Gastrocnemius medialis (tissue), 4 donors: ENCODE results near the gene PRR22. TPM values are rescaled to one million over a fixed set of nuclear protein-coding genes. Genes with fewer than 3 reads are reported as not detected.

Experiments
- ATAC-seq, 2 donors: fragments of 150-250 bp; one replicate each; pipeline ENCODE4 v1.9.1; 2016
- DNase-seq, 2 donors: peaks; one replicate each; pipeline ENCODE4 v3.0.0-alpha.2; 2019
- H3K27ac ChIP-seq, 4 donors: fragments of 200-600 bp; sonication (generic); 1 replicate in 1 of 4; 2 replicates in 3 of 4; pipeline ENCODE4 v1.5.1; 2016 to 2018; ENCODE audit warnings: mild to moderate bottlenecking in 2 of 4, moderate library complexity in 1 of 4
- H3K27me3 ChIP-seq, 3 donors: fragments of 200-600 bp; sonication (generic) in 2 of 3; 1 replicate in 1 of 3; 2 replicates in 2 of 3; pipeline versions ENCODE4 v1.5.1 to v1.6.0; 2016 to 2019; ENCODE audit warnings: mild to moderate bottlenecking in 1 of 3, moderate library complexity in 1 of 3
- H3K36me3 ChIP-seq, 2 donors: fragments of 200-600 bp; sonication (generic) in 1 of 2; one replicate each; pipeline ENCODE4 v1.5.1; 2017 to 2018
- H3K4me1 ChIP-seq, 2 donors: fragments of 200-600 bp; sonication (generic) in 1 of 2; one replicate each; pipeline ENCODE4 v1.5.1; 2016 to 2017; ENCODE audit warnings: mild to moderate bottlenecking in 2 of 2
- H3K4me3 ChIP-seq, 4 donors: fragments of 200-600 bp; sonication (generic) in 3 of 4; 1 replicate in 1 of 4; 2 replicates in 3 of 4; pipeline ENCODE4 v1.5.1; 2016 to 2019; ENCODE audit warnings: mild to moderate bottlenecking in 2 of 4
- H3K9me3 ChIP-seq, 3 donors: fragments of 200-600 bp; sonication (generic) in 2 of 3; 1 replicate in 1 of 3; 2 replicates in 2 of 3; pipeline ENCODE4 v1.5.1; 2016 to 2019
- CTCF ChIP-seq, 5 experiments: fragments of 450-650 bp in 3 of 5; fragments of 200-600 bp in 2 of 5; sonication (generic) in 2 of 5; IDR thresholded peaks in 4 of 5; conservative IDR thresholded peaks in 1 of 5; 1 replicate in 4 of 5; 2 replicates in 1 of 5; pipeline ENCODE4 v1.5.1; 2016 to 2019; ENCODE audit warnings: antibody characterized with exemption in 5 of 5, mild to moderate bottlenecking in 3 of 5, moderate library complexity in 3 of 5
- POLR2A ChIP-seq, 2 donors: fragments of 450-650 bp; IDR thresholded peaks; one replicate each; pipeline ENCODE4 v1.6.1; 2017; ENCODE audit warnings: antibody characterized with exemption in 2 of 2, mild to moderate bottlenecking in 2 of 2, moderate library complexity in 2 of 2
- in situ Hi-C, 4 donors: fragments of 200-750 bp; cut with MboI; loops; one replicate each; pipeline versions ENCODE4 v1.15.0 to v1.8.0; 2017; ENCODE audit warnings: low sequenced_read_pairs in 4 of 4
- intact Hi-C: fragments of 100-400 bp; cut with DNase I; formaldehyde crosslinking; loops from one replicate; pipeline ENCODE4 v1.15.1; 2023; ENCODE audit warnings: low total_unique reads
- total RNA-seq, 4 donors: library from RNA; depleted of rRNA; stranded (reverse); fragments of >200 nt; gene quantifications; one replicate each; pipeline versions ENCODE4 v1.1.0 to v1.2.3, GENCODE V29; 2016

Gene PRR22
- total RNA-seq, 4 donors from 2014 or later = 0.24 to 1.0 TPM; not detected in 2

GRCh38 chr19:5773276-5773675 is 11.3 kb downstream of the PRR22 start:
- TF ChIP-seq CTCF (IDR thresholded peaks at IDR 0.05 in 4 of 5, conservative IDR thresholded peaks at IDR 0.05 in 1 of 5) (no peak), POLR2A (IDR thresholded peaks at IDR 0.05) (no peak)
- in situ Hi-C loops (no loop called here), intact Hi-C loops (no loop called here)
- H3K9me3 ChIP-seq = no peaks in the 10 kb centered on the region
- peaks cover 0 to 4% (median 2%) of the 10 kb centered on the region in 3 donors for H3K27me3 ChIP-seq
- no peak for DNase-seq
- H3K4me1 ChIP-seq = no peaks in the 10 kb centered on the region
- ATAC-seq = no peak
- no peak overlapping the region for H3K27ac ChIP-seq
- H3K4me3 ChIP-seq = no peak overlapping the region
- H3K36me3 ChIP-seq = no peaks in the 10 kb centered on the region

DNA sequence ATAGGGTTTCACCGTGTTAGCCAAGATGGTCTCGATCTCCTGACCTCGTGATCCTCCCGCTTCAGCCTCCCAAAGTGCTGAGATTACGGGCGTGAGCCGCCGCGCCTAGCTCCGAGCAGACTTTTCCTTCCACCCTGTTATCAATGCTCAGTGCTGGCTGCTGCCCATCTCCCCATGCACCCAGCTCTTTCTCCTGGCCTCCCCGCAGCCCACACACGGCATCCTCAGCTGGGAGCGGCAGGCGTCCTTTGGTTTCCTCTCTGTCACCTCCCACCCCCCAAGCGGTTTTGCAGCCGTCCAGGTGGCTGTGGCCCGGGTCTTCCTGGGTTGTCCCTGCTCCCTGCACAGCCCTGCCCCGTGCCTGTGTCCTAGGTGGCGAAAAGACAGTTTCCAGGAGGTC is 12.1 kb downstream of the PRR22 start:
- no peak overlapping the region for H3K4me3 ChIP-seq
- H3K27ac ChIP-seq = no peak overlapping the region
- peaks cover 0 to 4% (median 2%) of the 10 kb centered on the region in 3 donors for H3K27me3 ChIP-seq
- H3K36me3 ChIP-seq = no peaks in the 10 kb centered on the region
- intact Hi-C loops (no loop called here), in situ Hi-C loops (no loop called here)
- DNase-seq = no peak
- no peak for ATAC-seq
- TF ChIP-seq POLR2A (IDR thresholded peaks at IDR 0.05) (no peak), CTCF (IDR thresholded peaks at IDR 0.05 in 4 of 5, conservative IDR thresholded peaks at IDR 0.05 in 1 of 5) (no peak)
- no peaks in the 10 kb centered on the region for H3K4me1 ChIP-seq
- H3K9me3 ChIP-seq = no peaks in the 10 kb centered on the region

GRCh38 chr19:5767949-5768348 is 16.6 kb downstream of the PRR22 start:
- in situ Hi-C loops = no loop called here
- TF ChIP-seq CTCF (IDR thresholded peaks at IDR 0.05 in 4 of 5, conservative IDR thresholded peaks at IDR 0.05 in 1 of 5) (no peak), POLR2A (IDR thresholded peaks at IDR 0.05) (no peak)
- no peak for ATAC-seq

GRCh38 chr19:5765220-5765619 is 19.3 kb downstream of the PRR22 start:
- TF ChIP-seq CTCF (IDR thresholded peaks at IDR 0.05 in 4 of 5, conservative IDR thresholded peaks at IDR 0.05 in 1 of 5) (no peak), POLR2A (IDR thresholded peaks at IDR 0.05) (no peak)
- ATAC-seq (no peak), DNase-seq (no peak)
- Histone ChIP-seq H3K4me1 (no peaks in the 10 kb centered on the region), H3K27ac (no peak overlapping the region), H3K9me3 (no peaks in the 10 kb centered on the region), H3K4me3 (no peak overlapping the region), H3K36me3 (no peaks in the 10 kb centered on the region), H3K27me3 (no peaks in the 10 kb centered on the region)
- intact Hi-C loops = no loop called here
- in situ Hi-C loops = no loop called here

More at GRCh38 chr19:5767949-5768348, 16.6 kb downstream of the PRR22 start:
- Histone ChIP-seq H3K4me3 (no peak overlapping the region), H3K4me1 (no peaks in the 10 kb centered on the region), H3K27ac (no peak overlapping the region), H3K36me3 (no peaks in the 10 kb centered on the region), H3K9me3 (no peaks in the 10 kb centered on the region), H3K27me3 (peaks cover 0 to 4% (median 0%) of the 10 kb centered on the region in 3 donors)
- no peak for DNase-seq
- intact Hi-C loops = no loop called here

DNA sequence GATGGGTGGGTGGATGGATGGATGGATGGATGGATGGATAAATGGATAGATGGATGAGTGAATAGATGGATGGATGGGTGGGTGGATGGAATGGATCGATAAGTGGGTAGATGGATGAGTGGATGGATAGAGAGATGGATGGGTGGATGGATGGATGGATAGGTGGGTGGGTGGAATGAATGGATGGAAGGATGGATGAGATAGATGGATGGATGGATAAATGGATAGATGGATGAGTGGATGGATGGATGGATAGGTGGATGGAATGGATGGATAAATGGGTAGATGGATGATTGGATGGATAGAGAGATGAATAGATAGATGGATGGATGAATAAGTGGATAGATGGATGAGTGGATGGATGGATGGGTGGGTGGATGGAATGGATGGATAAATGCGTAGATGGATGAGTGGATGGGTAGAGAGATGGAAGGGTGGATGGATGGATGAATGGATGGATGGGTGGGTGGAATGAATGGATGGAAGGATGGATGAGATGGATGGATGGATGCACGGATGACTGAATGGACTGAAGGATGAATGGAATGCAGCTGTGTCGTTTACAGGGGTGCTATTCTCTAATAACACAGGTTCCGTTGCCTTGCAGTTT is 21.8 kb downstream of the PRR22 start:
- Histone ChIP-seq H3K27me3 (peaks cover 0 to 4% (median 0%) of the 10 kb centered on the region in 3 donors), H3K4me1 (no peaks in the 10 kb centered on the region), H3K36me3 (no peaks in the 10 kb centered on the region), H3K27ac (no peak overlapping the region), H3K4me3 (no peak overlapping the region), H3K9me3 (no peaks in the 10 kb centered on the region)
- in situ Hi-C loops = no loop called here
- intact Hi-C loops = no loop called here
- TF ChIP-seq CTCF (IDR thresholded peaks at IDR 0.05 in 4 of 5, conservative IDR thresholded peaks at IDR 0.05 in 1 of 5) (no peak), POLR2A (IDR thresholded peaks at IDR 0.05) (no peak)
- DNase-seq (no peak), ATAC-seq (no peak)
